Ovary (tissue), 9 donors: ENCODE results near the gene CNDP1. TPM values are rescaled to one million over a fixed set of nuclear protein-coding genes. Genes with fewer than 3 reads are reported as not detected.

Experiments
- DNase-seq, 5 donors: peaks; one replicate each; pipeline ENCODE4 v3.0.0-alpha.2; 2019 to 2020
- H3K27ac ChIP-seq, 2 donors: fragments of 200-600 bp; one replicate each; pipeline versions ENCODE4 v1.5.1 to v1.8.0; 2019 to 2022
- H3K27me3 ChIP-seq: fragments of 200-600 bp; one replicate; pipeline ENCODE4 v1.8.0; 2022
- H3K36me3 ChIP-seq: fragments of 200-600 bp; sonication (generic); one replicate; pipeline ENCODE4 v1.5.1; 2019
- H3K4me1 ChIP-seq: one replicate; pipeline ENCODE4 v1.8.1; 2013; ENCODE audit warnings: mild to moderate bottlenecking, moderate library complexity; ENCODE audit not compliant: insufficient read depth
- H3K4me3 ChIP-seq: fragments of 200-600 bp; sonication (generic); one replicate; pipeline ENCODE4 v1.5.1; 2017
- H3K9me3 ChIP-seq, 2 donors: fragments of 200-600 bp in 1 of 2; sonication (generic) in 1 of 2; one replicate each; pipeline versions ENCODE4 v1.5.1 to v1.8.1; 2013 to 2019; ENCODE audit warnings: mild to moderate bottlenecking in 1 of 2, moderate library complexity in 1 of 2
- CTCF ChIP-seq, 3 donors: fragments of 450-650 bp in 2 of 3; fragments of 200-600 bp in 1 of 3; IDR thresholded peaks; one replicate each; pipeline versions ENCODE4 v1.5.1 to v1.8.0; 2016 to 2022; ENCODE audit warnings: antibody characterized with exemption in 3 of 3, mild to moderate bottlenecking in 1 of 3
- EP300 ChIP-seq: sonication (generic); formaldehyde crosslinking; IDR thresholded peaks from one replicate; pipeline ENCODE4 v1.6.1; 2017; ENCODE audit warnings: antibody characterized with exemption
- POLR2A ChIP-seq: fragments of 450-650 bp; IDR thresholded peaks from one replicate; pipeline ENCODE4 v1.6.1; 2017; ENCODE audit warnings: antibody characterized with exemption, mild to moderate bottlenecking, moderate library complexity
- WGBS, 3 donors: extraction: QIAGEN DNeasy Blood & Tissue Kit in 1 of 3; methylation state at CpG; one replicate each; pipeline versions ENCODE4 v1.1.5 to v1.1.7; 2013 to 2017; 5-methylcytosine and 5-hydroxymethylcytosine counted together
- intact Hi-C, 4 donors: fragments of 100-400 bp; cut with DNase I; formaldehyde crosslinking; loops; one replicate each; pipeline versions ENCODE4 v1.11.0 to v1.15.1; 2022 to 2023
- polyA plus RNA-seq, 2 donors: library from polyadenylated mRNA; stranded (reverse); fragments of 200-250 nt in 1 of 2; fragments of 350-450 nt in 1 of 2; fragmentation: Illumina TruSeq in 1 of 2; extraction: RNeasy Lipid Tissue Mini Kit (QIAGEN cat#74804) in 1 of 2; gene quantifications; one replicate each; pipeline ENCODE4 v1.2.3, GENCODE V29; 2013 to 2014
- total RNA-seq, 7 donors: library from RNA; depleted of rRNA in 2 of 7; stranded (reverse); fragments of >200 nt in 2 of 7; fragmentation: NEBNext Ultra II Directional in 3 of 7; extraction: Animal tissue kit (Norgen Biotek cat#: 25700) in 3 of 7; gene quantifications; one replicate each; pipeline versions ENCODE4 v1.1.0 to v1.2.4, GENCODE V29; 2016 to 2023
- donor health status: DM: no; HTN: no; CAD: no; lungs with moderate emphysema.
- donor health status: DM: no; HTN: no; CAD: no.
- donor health status: Bipolar disorder and iron deficiency.
- donor health status: DM: yes; HTN: yes; CAD: no.
- donor health status: DM: no; HTN: no; CAD: no.
- donor health status: DM: yes; HTN: yes; CAD: no.

The CNDP1 gene
- total and polyA plus RNA-seq, 9 donors: 0.02 to 0.35 (median 0.15) TPM; not detected in 3

DNA sequence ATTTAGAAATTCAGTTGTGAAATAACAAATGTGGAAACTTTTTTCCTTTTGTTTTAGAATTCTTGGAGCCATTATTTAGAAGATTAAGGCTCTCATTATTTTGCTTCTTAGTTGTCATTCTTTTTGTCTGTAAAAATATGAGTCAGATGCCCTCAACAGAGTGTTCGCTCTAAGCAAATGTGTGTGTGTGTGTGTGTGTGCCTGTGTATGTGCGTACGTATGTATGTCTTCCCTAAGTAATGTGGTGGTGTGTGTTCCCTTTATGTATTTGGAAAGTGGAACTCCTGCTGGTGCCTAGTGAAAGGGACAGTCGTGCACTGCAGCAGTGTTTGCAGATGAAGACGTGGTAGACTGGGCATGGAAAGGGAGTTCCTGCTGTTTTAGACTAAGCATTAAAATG lies 90.9 kb downstream of the CNDP1 start:
- DNase-seq: no peak
- no peak for TF ChIP-seq POLR2A
- TF ChIP-seq CTCF (IDR thresholded peaks at IDR 0.05): no peak
- TF ChIP-seq EP300: no peak
- WGBS, 3 donors: 59 to 82% (median 71%) methylated on average over 5 of the region's 5 CpGs
- intact Hi-C loops: no loop called here
- Histone ChIP-seq H3K36me3 (no peaks in the 10 kb centered on the region), H3K4me1 (peaks cover 7% of the 10 kb centered on the region), H3K27me3 (no peaks in the 10 kb centered on the region), H3K27ac (no peak overlapping the region), H3K9me3 (no peaks in the 10 kb centered on the region), H3K4me3 (no peak overlapping the region)

DNA sequence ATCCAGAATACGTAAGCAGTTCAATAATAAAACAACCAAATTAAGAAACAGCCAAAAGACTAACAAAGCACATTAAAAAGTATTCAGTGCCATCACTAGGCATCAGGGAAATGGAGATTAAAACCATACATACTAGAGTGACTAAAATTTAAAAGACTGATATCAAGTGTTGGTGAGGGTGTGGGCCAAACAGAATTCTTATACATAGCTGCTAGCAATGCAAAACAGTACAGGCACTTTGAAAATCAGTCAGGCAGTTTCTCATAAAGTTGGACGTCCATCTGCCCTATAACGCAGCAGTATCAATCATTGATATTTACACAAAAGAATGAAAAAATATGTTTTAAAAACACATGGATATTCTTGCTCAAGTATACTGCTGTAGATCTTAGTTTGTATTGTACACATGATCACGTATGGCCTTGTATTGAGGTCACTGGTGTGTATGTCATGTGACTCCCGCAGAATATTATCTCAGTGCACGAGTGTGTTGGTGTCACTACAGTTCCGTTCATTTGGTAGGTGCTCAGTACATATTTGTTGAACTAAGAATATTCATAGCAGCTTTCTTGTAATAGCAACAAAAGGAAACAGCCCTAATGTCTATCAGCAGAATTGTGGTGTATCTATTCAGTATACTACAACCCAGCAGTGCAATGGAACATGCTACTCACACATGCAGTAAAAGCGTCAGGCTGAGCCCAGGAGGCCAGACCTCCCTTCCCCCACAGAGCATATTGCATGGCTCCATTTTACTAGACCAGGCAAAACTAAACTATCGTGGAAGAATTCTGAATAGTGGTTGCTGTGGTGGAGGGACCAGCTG lies 92.0 kb downstream of the CNDP1 start:
- DNase-seq: no peak
- 66 to 76% (median 73%) methylated on average over 9 of the region's 9 CpGs for WGBS, 3 donors
- Histone ChIP-seq H3K27me3 (no peaks in the 10 kb centered on the region), H3K4me3 (no peak overlapping the region), H3K36me3 (no peaks in the 10 kb centered on the region), H3K27ac (no peak overlapping the region), H3K9me3 (no peaks in the 10 kb centered on the region), H3K4me1 (peaks cover 7% of the 10 kb centered on the region)
- intact Hi-C loops: no loop called here
- no peak for TF ChIP-seq POLR2A
- TF ChIP-seq EP300: no peak
- no peak for TF ChIP-seq CTCF (IDR thresholded peaks at IDR 0.05)

DNA sequence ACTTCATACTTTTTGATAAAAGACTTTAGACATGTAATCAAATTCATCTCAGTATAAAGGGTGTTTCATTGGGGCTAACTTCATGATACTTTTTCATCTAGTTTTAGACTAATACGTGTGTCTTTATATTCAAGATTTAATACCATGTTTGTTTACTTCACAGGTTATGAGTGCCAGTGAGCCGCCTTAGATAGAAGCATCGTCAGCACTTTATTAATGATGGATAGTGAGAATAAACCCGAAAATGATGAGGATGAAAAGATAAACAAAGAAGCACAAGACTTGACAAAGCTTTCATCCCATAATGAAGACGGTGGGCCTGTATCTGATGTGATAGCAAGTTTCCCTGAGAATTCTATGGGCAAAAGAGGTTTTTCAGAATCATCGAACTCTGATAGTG lies 96.5 kb downstream of the CNDP1 start:
- 84 to 91% (median 86%) methylated on average over 6 of the region's 6 CpGs for WGBS, 3 donors
- Histone ChIP-seq H3K27ac (no peak overlapping the region), H3K4me1 (peaks cover 1% of the 10 kb centered on the region), H3K9me3 (no peaks in the 10 kb centered on the region), H3K27me3 (no peaks in the 10 kb centered on the region), H3K36me3 (no peaks in the 10 kb centered on the region), H3K4me3 (no peak overlapping the region)
- no peak for DNase-seq
- intact Hi-C loops: no loop called here
- TF ChIP-seq EP300 (no peak), POLR2A (no peak), CTCF (IDR thresholded peaks at IDR 0.05) (no peak)

GRCh38 chr18:74631212-74631611 lies 96.9 kb downstream of the CNDP1 start:
- no peak overlapping the region for H3K27ac ChIP-seq
- no peaks in the 10 kb centered on the region for H3K27me3 ChIP-seq
- H3K36me3 ChIP-seq: no peaks in the 10 kb centered on the region
- intact Hi-C loops: no loop called here
- no peak for DNase-seq
- WGBS, 3 donors: 33 to 48% (median 43%) methylated on average over 2 of the region's 2 CpGs
- TF ChIP-seq POLR2A: no peak
- no peak for TF ChIP-seq CTCF (IDR thresholded peaks at IDR 0.05)
- TF ChIP-seq EP300: no peak
- H3K4me1 ChIP-seq: peaks cover 1% of the 10 kb centered on the region
- no peak overlapping the region for H3K4me3 ChIP-seq
- no peaks in the 10 kb centered on the region for H3K9me3 ChIP-seq
